Measurements from ENCODE around the gene ILF2. TPM values are rescaled to one million over a fixed set of nuclear protein-coding genes. Genes with fewer than 3 reads are reported as not detected.

ILF2 gene
- total and polyA plus RNA-seq, 2 of the 13 experiments (the other 11 are each of a cell fraction or from before 2014, with no cell fraction given): 292 to 366 TPM

- no peak overlapping the region for H2AFZ ChIP-seq (ENCODE audit: low read length)
Observed at GRCh38 chr1:153698923-153699714, 28.3 kb upstream of the ILF2 start.

More at GRCh38 chr1:153698923-153699714, 28.3 kb upstream of the ILF2 start:
- in situ Hi-C loops (cut with HindIII; ENCODE audit: extremely low pct_ligation_motif_present, low pct_unique_long_range_greater_than_20kb): no loop called here
- Histone ChIP-seq H3K9me3 (ENCODE audit: low read length) (no peaks in the 10 kb centered on the region), H3K36me3 (replicated peaks in 1 of 2; ENCODE audit: control insufficient read depth in 1 of 2, insufficient read depth in 2 of 2, low read length in 2 of 2) (no peaks in the 10 kb centered on the region), H3K79me2 (ENCODE audit: insufficient read depth, low read length) (no peaks in the 10 kb centered on the region), H3K9ac (ENCODE audit: insufficient read depth, low read depth, low read length) (no peak overlapping the region), H4K20me1 (ENCODE audit: insufficient read depth, low read length) (no peaks in the 10 kb centered on the region), H3K4me2 (ENCODE audit: low read depth, low read length) (no peak overlapping the region), H3K4me3 (replicated peaks in 1 of 3; ENCODE audit: insufficient read depth in 1 of 3, low read depth in 2 of 3, low read length in 3 of 3) (no peak overlapping the region), H3K27ac (ENCODE audit: extremely low read length, insufficient read depth, low read length) (no peak overlapping the region), H3K27me3 (ENCODE audit: control insufficient read depth in 1 of 2, insufficient read depth in 2 of 2, low read length in 2 of 2) (no peaks in the 10 kb centered on the region), H3K4me1 (ENCODE audit: insufficient read depth, low read length) (peaks cover 21% of the 10 kb centered on the region)
- ChIA-PET POLR2A (interaction anchor here (1.3 kb wide), 1 partner anchor 29 kb away, joined by 3 read pairs; the partner anchor contains the start of gene INTS3), CTCF (ENCODE audit: low intra/inter-chr PET ratio, low total read pairs) (no interaction called here)
- intact Hi-C loops (cut with micrococcal nuclease; ENCODE audit: unreplicated experiment): no loop called here
- no peak for DNase-seq (ENCODE audit: low spot score)
- no peak for FAIRE-seq
- no TSS peak for BruUV-seq (replicated peaks)
- WGBS (ENCODE audit: low lambda C conversion rate): 83% methylated on average over 6 of the region's 6 CpGs
- TF ChIP-seq ZNF432 (CRISPR knock-in tag; IDR thresholded peaks at IDR 0.05; ENCODE audit: borderline replicate concordance) (no peak), ZNF160 (CRISPR knock-in tag; IDR thresholded peaks at IDR 0.05) (no peak), NFRKB (IDR thresholded peaks at IDR 0.05) (no peak), ZNF780A (CRISPR knock-in tag; IDR thresholded peaks at IDR 0.05) (no peak), ZNF570 (CRISPR knock-in tag; IDR thresholded peaks at IDR 0.05; ENCODE audit: borderline replicate concordance) (no peak), ZNF468 (CRISPR knock-in tag; IDR thresholded peaks at IDR 0.05) (no peak), THAP8 (CRISPR knock-in tag; IDR thresholded peaks at IDR 0.05; ENCODE audit: borderline replicate concordance) (no peak), ZNF317 (CRISPR knock-in tag; IDR thresholded peaks at IDR 0.05) (no peak), HNRNPL (IDR thresholded peaks at IDR 0.05; ENCODE audit: low read depth, low read length) (no peak), KLF15 (CRISPR knock-in tag; IDR thresholded peaks at IDR 0.05; ENCODE audit: borderline replicate concordance) (no peak), XBP1 (CRISPR knock-in tag; IDR thresholded peaks at IDR 0.05) (no peak), KLF9 (CRISPR knock-in tag; IDR thresholded peaks at IDR 0.05; ENCODE audit: low read depth) (no peak), SMAD9 (CRISPR knock-in tag; IDR thresholded peaks at IDR 0.05) (no peak), U2AF1 (optimal IDR thresholded peaks at IDR 0.05; ENCODE audit: low read depth, low read length) (no peak), SNAPC4 (CRISPR knock-in tag; IDR thresholded peaks at IDR 0.05) (no peak)
- ATAC-seq: no peak
